GM18505 (cell line): ENCODE measurements around the gene AEBP2.
"Not testable (repeated sequence)": the region's sequence is repeated elsewhere in the genome, so short reads cannot be mapped to it uniquely, and the experiment has no call there.

Experiments
- ATAC-seq: cut with Tn5 transposase; IDR thresholded peaks from one replicate; pipeline ENCODE4 v1.9.1; 2021; ENCODE audit not compliant: unreplicated experiment
- POLR2A ChIP-seq: IDR thresholded peaks from 4 replicates; pipeline ENCODE4 v1.6.1; 2011; ENCODE audit warnings: borderline replicate concordance; ENCODE audit not compliant: insufficient read depth, insufficient read length; ENCODE audit errors: extremely low read depth

AEBP2 gene

DNA sequence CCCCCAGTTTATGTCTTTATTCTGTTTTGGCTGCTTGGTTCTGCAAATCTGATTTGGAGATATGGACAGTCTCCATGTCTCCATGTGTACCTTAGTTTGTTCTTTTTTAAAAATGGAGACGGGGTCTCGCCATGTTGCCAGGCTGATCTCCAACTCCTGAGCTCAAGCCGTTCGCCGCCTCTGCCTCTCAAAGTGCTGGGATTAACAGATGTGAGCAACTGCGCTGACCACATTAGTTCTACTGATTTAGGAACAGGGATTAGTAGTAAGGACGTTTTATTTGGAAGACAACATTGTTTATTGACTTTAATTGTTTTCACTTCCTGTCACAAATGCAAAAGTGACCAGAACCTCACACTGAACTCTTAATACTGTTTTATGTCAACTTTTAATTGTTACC lies 14.7 kb downstream of the AEBP2 start:
- TF ChIP-seq POLR2A: no peak
- ATAC-seq: no peak

DNA sequence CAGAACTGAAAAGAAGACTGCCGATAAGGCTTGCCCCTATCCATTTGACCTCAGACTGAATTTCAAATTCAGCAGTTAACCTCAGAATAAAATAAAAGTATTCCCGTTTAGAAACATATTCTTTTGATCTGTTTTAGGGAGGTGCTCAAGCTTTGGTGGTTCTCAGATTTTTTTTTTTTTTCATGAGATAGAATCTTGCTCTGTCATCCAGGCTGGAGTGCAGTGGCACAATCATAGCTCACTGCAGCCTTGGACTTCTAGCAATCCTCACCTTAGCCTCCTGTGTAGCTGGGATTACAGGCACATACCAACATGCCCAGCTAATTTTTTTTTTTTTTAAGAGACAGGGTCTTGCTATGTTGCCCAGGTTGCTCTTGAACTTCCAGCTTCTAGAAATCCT lies 15.5 kb downstream of the AEBP2 start:
- no peak for TF ChIP-seq POLR2A
- no peak for ATAC-seq

DNA sequence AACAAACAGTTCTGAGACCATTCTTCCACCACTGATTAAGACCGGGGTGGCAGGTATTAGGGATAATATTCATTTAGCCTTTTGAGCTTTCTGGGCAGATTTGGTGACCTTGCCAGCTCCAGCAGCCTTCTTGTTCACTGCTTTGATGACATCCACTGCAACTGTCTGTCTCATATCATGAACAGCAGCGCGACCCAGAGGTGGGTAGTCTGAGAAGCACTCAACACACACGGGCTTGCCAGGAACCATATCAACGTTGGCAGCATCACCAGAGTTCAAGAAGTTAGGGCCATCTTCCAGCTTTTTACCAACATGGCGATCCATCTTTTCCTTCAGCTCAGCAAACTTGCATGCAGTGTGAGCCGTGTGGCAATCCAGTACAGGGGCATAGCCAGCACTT lies 16.9 kb downstream of the AEBP2 start:
- ATAC-seq: no peak
- TF ChIP-seq POLR2A: no peak

DNA sequence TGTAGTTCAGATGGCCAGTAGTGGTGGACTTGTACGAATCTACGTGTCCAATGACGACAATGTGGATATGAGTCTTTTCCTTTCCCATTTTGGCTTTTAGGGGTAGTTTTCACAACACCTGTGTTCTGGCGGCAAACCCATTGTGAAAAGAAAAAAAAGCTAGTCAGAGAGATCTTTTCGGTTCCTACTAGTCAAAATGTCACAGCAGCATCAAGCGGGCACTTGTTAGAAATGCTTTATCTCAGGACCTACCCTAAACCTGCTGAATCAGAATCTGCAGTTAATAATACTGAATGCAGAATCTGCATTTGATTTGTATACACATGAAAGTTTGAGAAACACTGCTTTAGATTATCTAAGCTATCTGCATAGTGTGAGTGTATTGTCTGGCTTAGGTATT lies 18.3 kb downstream of the AEBP2 start:
- no peak for TF ChIP-seq POLR2A
- no peak for ATAC-seq

DNA sequence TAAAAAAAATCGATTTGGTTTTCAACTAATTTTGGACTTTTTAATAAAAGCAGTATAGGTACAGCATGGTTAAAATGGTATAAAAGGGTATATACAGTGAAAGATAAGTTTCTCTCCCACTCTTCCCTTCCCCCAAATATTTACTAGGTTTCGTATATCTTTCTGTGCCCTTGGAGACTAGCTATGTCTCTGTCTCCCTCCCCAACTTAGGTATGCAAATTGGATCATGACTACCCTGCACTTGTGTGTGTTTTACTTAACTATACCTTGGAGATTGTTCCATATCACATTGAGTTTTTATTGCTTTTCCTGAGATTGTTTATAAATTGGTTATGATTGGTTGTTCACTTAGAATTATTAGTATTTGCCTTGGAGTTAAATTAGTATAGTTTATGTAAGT lies 19.4 kb downstream of the AEBP2 start:
- TF ChIP-seq POLR2A: no peak
- no peak for ATAC-seq

DNA sequence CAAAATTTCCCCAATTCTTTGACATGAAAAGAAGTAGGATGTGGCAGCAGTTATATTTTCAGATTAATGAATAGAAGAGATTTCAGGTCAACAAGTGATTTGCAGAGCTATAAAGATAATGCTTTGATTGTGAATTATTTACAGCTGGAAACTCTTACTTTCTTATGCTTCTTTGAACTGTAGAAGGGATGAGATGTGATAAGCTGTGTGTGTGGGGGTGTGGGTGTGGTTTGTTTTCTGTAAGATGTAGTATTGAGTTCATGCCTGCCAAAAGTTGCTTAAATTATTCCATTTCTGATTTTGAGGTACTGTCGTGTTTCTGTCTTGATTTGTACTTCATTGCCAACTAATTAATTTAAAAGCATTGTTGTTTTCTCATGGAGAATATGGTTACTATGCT lies 22.7 kb downstream of the AEBP2 start:
- ATAC-seq: no peak
- TF ChIP-seq POLR2A: no peak

DNA sequence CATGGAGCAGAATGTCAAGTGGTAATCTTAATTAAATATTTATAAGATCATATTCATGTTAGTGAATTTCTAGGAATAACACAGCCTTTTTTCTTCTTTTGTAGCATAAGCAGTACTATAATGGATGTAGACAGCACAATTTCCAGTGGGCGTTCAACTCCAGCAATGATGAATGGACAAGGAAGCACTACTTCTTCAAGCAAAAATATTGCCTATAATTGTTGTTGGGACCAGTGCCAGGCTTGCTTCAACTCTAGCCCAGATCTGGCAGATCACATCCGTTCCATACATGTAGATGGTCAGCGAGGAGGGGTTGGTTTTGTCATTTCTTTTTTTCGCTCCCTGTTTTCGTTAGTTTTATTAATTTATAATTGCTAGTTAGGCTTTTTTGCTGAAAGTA lies 23.1 kb downstream of the AEBP2 start:
- no peak for TF ChIP-seq POLR2A
- no peak for ATAC-seq

DNA sequence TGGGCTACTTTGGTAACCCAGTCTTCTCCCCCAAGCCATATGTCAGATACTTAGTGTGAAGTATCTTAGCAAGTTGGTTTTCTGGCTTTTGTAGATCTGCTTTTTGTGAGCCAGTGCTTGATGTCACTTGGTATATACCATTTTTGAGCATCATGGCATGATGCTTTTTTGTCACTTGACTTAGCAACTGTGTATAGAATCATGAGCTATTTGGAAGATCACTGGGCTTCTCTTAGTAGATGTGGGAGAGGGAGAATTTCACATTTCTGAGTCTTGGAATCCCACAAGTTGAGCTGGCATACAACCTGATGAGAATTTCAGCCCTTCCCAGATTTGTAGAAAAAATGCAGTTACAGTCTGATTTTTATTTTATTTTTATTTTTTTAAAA lies 24.9 kb downstream of the AEBP2 start:
- ATAC-seq: no peak
- TF ChIP-seq POLR2A: no peak

DNA sequence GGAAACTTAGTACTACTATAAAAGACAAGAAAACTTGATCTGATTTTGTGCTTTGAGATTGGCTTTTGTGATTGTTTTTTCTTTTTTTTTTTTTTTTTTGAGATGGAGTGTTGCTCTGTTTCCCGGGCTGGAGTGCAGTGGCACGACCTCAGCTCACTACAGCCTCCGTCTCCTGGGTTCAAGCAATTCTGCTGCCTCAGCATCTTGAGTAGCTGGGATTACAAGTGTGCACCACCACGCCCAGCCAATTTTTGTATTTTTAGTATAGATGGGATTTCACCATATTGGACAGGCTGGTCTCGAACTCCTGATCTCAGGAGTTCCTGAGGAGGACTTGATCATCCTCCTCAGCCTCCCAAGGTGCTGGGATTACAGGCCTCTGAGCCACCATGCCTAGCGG lies 26.4 kb downstream of the AEBP2 start:
- TF ChIP-seq POLR2A: no peak
- ATAC-seq: no peak

DNA sequence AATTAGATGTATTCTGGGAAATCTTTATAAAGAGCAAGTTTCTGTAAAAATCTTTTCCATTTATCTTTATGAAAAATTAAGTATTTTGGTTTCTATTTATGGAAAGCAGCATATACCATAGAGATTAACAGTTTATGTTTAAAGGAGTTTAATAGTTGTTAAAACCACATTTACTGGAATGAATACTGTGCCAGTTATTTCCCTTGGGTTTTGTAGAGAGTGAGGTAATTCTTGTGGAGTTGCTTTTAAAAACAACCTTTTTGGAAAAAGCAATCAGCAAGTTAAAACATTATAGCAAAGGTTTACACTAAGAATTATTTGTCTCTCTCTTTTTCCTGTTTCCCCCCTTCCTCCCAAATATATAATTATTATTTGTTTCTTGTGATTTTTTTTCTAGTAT lies 34.9 kb downstream of the AEBP2 start:
- TF ChIP-seq POLR2A: no peak
- no peak for ATAC-seq

DNA sequence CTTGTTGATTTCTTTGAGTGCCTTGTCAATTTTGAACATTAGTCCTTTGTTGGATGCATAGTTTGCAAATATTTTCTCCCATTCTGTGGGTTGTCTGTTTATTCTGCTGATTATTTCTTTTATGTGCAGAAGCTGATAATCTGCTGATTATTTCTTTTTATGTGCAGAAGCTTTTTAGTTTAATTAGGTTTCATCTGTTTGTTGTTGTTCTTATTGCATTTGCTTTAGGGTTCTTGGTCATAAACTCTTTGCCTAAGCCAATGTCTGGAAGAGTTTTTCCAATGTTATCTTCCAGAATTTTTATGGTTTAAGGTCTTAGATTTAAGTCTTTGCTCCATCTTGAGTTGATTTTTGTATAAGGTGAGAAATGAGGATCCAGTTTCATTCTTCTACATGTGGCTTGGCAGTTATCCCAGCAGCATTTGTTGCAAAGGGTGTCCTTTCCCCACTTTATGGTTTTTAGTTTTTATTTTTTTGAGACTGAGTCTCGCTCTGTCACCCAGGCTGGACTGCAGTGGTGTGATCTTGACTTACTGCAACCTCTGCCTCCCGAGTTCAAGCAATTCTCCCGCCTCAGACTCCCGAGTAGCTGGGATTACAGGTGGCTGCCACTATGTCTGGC lies 36.7 kb downstream of the AEBP2 start:
- not testable (repeated sequence) for ATAC-seq

DNA sequence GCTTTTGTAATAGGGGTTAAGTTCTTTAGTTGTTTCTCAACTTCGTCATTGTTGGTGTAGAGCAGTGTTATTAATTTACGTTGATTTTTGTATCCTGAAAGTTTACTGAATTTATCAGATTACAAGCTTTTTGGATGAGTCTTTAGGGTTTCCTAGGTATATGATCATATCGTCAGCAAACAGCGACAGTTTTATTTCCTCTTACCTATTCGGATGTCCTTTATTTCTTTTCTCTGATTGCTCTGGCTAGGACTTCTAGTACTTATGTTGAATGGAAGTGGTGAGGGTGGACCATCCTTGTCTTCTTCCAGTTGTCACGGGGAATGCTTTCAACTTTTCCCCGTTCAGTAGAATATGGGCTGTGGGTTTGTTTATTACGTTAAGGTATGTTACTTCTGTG lies 37.8 kb downstream of the AEBP2 start:
- ATAC-seq: no peak
- TF ChIP-seq POLR2A: no peak

DNA sequence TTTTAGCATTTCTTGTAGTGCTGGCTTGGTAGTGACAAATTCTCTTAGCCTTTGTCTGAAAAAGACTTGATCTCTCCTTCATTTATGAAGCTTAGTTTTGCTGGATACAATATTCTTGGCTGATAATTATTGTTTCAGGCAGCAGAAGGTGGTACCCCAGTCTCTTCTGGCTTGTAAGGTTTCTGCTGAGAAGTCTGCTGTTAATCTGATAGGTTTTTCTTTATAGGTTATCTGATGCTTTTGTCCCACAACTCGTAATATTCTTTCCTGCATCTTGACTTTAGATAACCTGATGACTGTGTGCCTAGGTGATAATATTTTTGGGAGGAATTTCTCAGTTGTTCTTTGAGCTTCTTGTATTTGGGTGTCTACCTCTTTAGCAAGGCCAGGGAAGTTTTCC lies 41.2 kb downstream of the AEBP2 start:
- ATAC-seq: no peak
- no peak for TF ChIP-seq POLR2A

DNA sequence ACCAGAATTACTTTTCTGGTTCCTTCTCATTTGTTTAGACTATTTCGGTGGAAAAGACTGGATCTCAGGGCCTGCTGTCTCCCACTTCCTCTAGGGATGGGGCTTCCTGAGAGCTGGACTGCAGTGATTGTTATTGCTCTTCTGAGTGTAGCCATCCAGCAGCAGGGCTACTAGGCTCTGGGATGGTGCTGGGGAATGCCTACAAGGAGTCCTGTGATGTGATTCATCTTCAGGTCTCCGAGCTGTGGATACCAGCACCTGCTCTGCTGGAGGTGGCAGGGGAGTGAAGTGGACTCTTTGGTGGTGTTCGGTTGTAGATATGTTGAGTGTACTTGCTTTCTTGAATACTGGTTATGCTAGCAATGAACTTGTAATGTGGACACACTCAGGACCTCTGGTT lies 42.7 kb downstream of the AEBP2 start:
- TF ChIP-seq POLR2A: no peak
- ATAC-seq: no peak

DNA sequence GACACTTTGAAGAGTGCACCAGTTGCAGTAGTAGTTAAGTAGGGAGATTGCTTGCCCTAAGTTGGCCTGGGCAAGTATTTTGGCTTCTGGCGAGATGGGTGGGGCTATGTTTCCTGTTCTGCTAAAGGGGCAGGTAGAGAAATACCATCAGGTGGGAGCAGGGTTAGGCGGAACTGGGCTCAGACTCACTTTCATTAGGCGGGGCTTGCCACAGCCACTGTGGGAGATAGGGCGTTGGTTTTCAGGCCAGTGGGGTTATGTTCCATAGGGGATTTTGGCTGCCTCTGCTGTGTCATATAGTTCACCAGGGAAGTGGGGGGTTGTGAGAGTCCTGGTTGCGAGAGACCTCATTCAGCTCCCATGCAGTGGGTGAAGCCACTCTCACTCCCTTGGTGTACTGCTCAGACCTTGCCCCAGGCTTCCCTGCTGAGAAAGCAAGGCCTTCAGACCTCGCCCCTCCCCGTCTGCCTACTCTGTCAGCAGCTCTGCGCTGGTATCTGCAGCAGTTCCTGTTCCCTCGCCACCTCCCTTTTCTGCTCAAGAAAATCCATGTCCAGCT lies 43.3 kb downstream of the AEBP2 start:
- TF ChIP-seq POLR2A: peak; percentile 36
- peak; percentile 85 for ATAC-seq
